ENCODE data around the gene PFKFB3. TPM values are rescaled to one million over a fixed set of nuclear protein-coding genes. Genes with fewer than 3 reads are reported as not detected.
"Not testable (repeated sequence)": the region's sequence is repeated elsewhere in the genome, so short reads cannot be mapped to it uniquely, and the experiment has no call there.

PFKFB3 gene
- total RNA-seq, 1 experiment from 2014 or later: 36.8 TPM

DNA sequence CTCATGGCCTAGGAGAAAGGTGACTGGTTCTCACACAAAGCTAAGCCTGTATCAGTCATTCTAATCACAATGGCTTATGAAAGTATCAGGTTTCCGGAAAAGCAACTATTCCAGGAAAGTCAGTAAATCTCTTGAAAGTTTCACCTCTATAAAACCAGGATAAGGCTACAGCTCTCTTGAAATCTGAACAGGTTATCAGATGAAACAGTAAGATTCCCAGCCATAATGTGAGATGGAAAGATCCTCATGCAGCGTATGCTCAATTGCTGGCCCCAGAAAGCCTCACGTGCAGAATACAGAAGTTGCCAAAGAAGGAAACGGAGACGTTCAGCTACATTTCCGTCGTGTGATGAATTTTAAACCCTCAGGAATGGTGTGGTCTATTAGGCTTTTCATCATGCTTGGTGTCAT is 90.0 kb downstream of the PFKFB3 start:
- no peaks in the 10 kb centered on the region for H3K27me3 ChIP-seq (ENCODE audit: insufficient read depth, low read length)

DNA sequence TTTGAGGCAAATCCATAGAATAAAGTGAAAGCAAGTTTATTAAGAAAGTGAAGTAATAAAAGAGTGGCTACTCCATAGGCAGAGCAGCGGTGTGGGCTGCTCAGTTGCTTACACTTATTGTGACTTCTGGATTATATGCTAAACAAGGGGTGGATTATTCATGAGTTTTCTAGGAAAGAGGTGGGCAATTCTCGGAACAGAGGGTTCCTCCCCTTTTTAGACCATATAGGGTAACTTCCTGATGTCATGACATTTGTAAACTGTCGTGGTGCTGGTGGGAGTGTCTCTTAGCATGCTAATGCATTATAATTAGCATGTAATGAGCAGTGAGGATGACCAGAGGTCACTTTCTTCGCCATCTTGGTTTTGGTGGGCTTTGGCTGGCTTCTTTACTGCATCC is 93.7 kb downstream of the PFKFB3 start:
- not testable (repeated sequence) for H3K23ac ChIP-seq (ENCODE audit: insufficient read length, low read depth, low read length); H2AK5ac ChIP-seq (ENCODE audit: insufficient read length, low read length); H2BK5ac ChIP-seq (ENCODE audit: insufficient read length, low read length); H3K4me3 Mint-ChIP-seq; DNase-seq; H3K9me3 Mint-ChIP-seq; H3K9me3 ChIP-seq (ENCODE audit: control insufficient read depth, low read depth, low read length); H2AFZ ChIP-seq (ENCODE audit: low read length); H3K4ac ChIP-seq (ENCODE audit: low read depth, low read length); H2BK120ac ChIP-seq (ENCODE audit: low read depth, low read length, poor library complexity, severe bottlenecking); H3K4me1 ChIP-seq (ENCODE audit: insufficient read depth, low read length); H4K91ac ChIP-seq (ENCODE audit: insufficient read length, low read depth, low read length); H3K27me3 Mint-ChIP-seq (ENCODE audit: low read depth); H3K4me1 Mint-ChIP-seq; H3K27me3 ChIP-seq (ENCODE audit: insufficient read depth, low read length); H3K36me3 Mint-ChIP-seq (ENCODE audit: insufficient read depth in 1 of 3, low read depth in 3 of 3); H2BK12ac ChIP-seq (ENCODE audit: insufficient read length, low read depth, low read length); H3K79me1 ChIP-seq (ENCODE audit: insufficient read depth, low read depth, low read length, poor library complexity, severe bottlenecking); H4K8ac ChIP-seq (replicated peaks; ENCODE audit: insufficient read length, low read depth, low read length); H4K20me1 ChIP-seq (ENCODE audit: control insufficient read depth, insufficient read depth, insufficient read length); H3K18ac ChIP-seq (ENCODE audit: insufficient read length, low read depth, low read length); H3K79me2 ChIP-seq (ENCODE audit: insufficient read depth, low read length); H3K9ac ChIP-seq (ENCODE audit: extremely low read depth, insufficient read length, low read length); H3K23me2 ChIP-seq (ENCODE audit: insufficient read length, low read depth, low read length, poor library complexity, severe bottlenecking); H3K27ac Mint-ChIP-seq; H2BK20ac ChIP-seq (ENCODE audit: low read depth, low read length, poor library complexity, severe bottlenecking); H3K4me2 ChIP-seq (ENCODE audit: insufficient read depth, insufficient read length, low read length); H3K27ac ChIP-seq (ENCODE audit: insufficient read length, low read depth, low read length); H2BK15ac ChIP-seq (ENCODE audit: low read depth, low read length); H4K5ac ChIP-seq (ENCODE audit: insufficient read length, low read depth, low read length); H3K56ac ChIP-seq (ENCODE audit: insufficient read length, low read depth, low read length); H3K14ac ChIP-seq (ENCODE audit: insufficient read depth, low read length); H3T11ph ChIP-seq (ENCODE audit: low read length)
- WGBS (ENCODE audit: extremely low coverage, insufficient read length, low lambda C conversion rate): no CpG with 5 or more reads among the region's 4 CpGs

More for the DNA sequence above, 90.0 kb downstream of the PFKFB3 start:
- H3K79me2 ChIP-seq (ENCODE audit: insufficient read depth, low read length): no peaks in the 10 kb centered on the region
- TF ChIP-seq, protein P1, sequence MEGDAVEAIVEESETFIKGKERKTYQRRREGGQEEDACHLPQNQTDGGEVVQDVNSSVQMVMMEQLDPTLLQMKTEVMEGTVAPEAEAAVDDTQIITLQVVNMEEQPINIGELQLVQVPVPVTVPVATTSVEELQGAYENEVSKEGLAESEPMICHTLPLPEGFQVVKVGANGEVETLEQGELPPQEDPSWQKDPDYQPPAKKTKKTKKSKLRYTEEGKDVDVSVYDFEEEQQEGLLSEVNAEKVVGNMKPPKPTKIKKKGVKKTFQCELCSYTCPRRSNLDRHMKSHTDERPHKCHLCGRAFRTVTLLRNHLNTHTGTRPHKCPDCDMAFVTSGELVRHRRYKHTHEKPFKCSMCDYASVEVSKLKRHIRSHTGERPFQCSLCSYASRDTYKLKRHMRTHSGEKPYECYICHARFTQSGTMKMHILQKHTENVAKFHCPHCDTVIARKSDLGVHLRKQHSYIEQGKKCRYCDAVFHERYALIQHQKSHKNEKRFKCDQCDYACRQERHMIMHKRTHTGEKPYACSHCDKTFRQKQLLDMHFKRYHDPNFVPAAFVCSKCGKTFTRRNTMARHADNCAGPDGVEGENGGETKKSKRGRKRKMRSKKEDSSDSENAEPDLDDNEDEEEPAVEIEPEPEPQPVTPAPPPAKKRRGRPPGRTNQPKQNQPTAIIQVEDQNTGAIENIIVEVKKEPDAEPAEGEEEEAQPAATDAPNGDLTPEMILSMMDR (conservative IDR thresholded peaks at IDR 0.05): no peak
- H3K14ac ChIP-seq (ENCODE audit: insufficient read depth, low read length): no peak overlapping the region
- H4K20me1 ChIP-seq (ENCODE audit: control insufficient read depth, insufficient read depth, insufficient read length): no peaks in the 10 kb centered on the region
- H3K4ac ChIP-seq (ENCODE audit: low read depth, low read length): no peak overlapping the region
- H2AK5ac ChIP-seq (ENCODE audit: insufficient read length, low read length): no peak overlapping the region
- no peak overlapping the region for H2BK120ac ChIP-seq (ENCODE audit: low read depth, low read length, poor library complexity, severe bottlenecking)
- Mint-ChIP-seq H3K27me3 (ENCODE audit: low read depth) (no peaks in the 10 kb centered on the region), H3K4me1 (peaks cover 0 to 3% of the 10 kb centered on the region in 2 experiments; a peak in 1 of 4 replicates), H3K9me3 (peaks cover 0 to 6% of the 10 kb centered on the region in 2 experiments; a peak in 1 of 5 replicates), H3K27ac (no peak overlapping the region), H3K36me3 (ENCODE audit: insufficient read depth in 1 of 3, low read depth in 3 of 3) (peaks cover 0 to 2% (median 0%) of the 10 kb centered on the region in 3 experiments; a peak in 1 of 7 replicates), H3K4me3 (no peak overlapping the region)
- no peak overlapping the region for H2AFZ ChIP-seq (ENCODE audit: low read length)
- H3K23ac ChIP-seq (ENCODE audit: insufficient read length, low read depth, low read length): no peak overlapping the region
- no peaks in the 10 kb centered on the region for H3K79me1 ChIP-seq (ENCODE audit: insufficient read depth, low read depth, low read length, poor library complexity, severe bottlenecking)
- H3K18ac ChIP-seq (ENCODE audit: insufficient read length, low read depth, low read length): no peak overlapping the region
- no peak overlapping the region for H3K9ac ChIP-seq (ENCODE audit: extremely low read depth, insufficient read length, low read length)
- H2BK5ac ChIP-seq (ENCODE audit: insufficient read length, low read length): no peak overlapping the region
- H3K56ac ChIP-seq (ENCODE audit: insufficient read length, low read depth, low read length): no peak overlapping the region
- no peak overlapping the region for H2BK15ac ChIP-seq (ENCODE audit: low read depth, low read length)
- no peak overlapping the region for H2BK20ac ChIP-seq (ENCODE audit: low read depth, low read length, poor library complexity, severe bottlenecking)
- H3T11ph ChIP-seq (ENCODE audit: low read length): no peak overlapping the region
- H2BK12ac ChIP-seq (ENCODE audit: insufficient read length, low read depth, low read length): no peak overlapping the region
- DNase-seq: no peak
- no peak overlapping the region for H3K4me2 ChIP-seq (ENCODE audit: insufficient read depth, insufficient read length, low read length)
- H3K4me1 ChIP-seq (ENCODE audit: insufficient read depth, low read length): no peaks in the 10 kb centered on the region
- H3K9me3 ChIP-seq (ENCODE audit: control insufficient read depth, low read depth, low read length): no peaks in the 10 kb centered on the region
- H3K27ac ChIP-seq (ENCODE audit: insufficient read length, low read depth, low read length): no peak overlapping the region
- no CpG with 5 or more reads among the region's 7 CpGs for WGBS (ENCODE audit: extremely low coverage, insufficient read length, low lambda C conversion rate)
- H4K8ac ChIP-seq (replicated peaks; ENCODE audit: insufficient read length, low read depth, low read length): no peak overlapping the region
- H4K5ac ChIP-seq (ENCODE audit: insufficient read length, low read depth, low read length): no peak overlapping the region
- H3K23me2 ChIP-seq (ENCODE audit: insufficient read length, low read depth, low read length, poor library complexity, severe bottlenecking): no peaks in the 10 kb centered on the region
- no peak overlapping the region for H4K91ac ChIP-seq (ENCODE audit: insufficient read length, low read depth, low read length)

All from H9 (cell line).